AG04449 (cell line): ENCODE measurements around the gene PHGDH.

ENCODE experiments used
- CTCF ChIA-PET: fragments of 350-600 bp; formaldehyde crosslinking; extraction: SDS; loops from one replicate; lab custom pipeline; 2021; ENCODE audit warnings: antibody characterized with exemption; lab: Yijun Ruan, JAX
- POLR2A ChIA-PET: fragments of 400-600, 350-600 bp; formaldehyde crosslinking; extraction: SDS; loops from one replicate; lab custom pipeline; 2020; ENCODE audit warnings: antibody characterized with exemption, inconsistent platforms; lab: Yijun Ruan, JAX
- DNase-seq: peaks from one replicate; pipeline ENCODE4 v3.0.0-alpha.2; 2010; ENCODE audit warnings: low read depth, low spot score
- H3K4me3 ChIP-seq: 2 replicates; pipeline ENCODE4 v1.5.1; 2011; ENCODE audit warnings: low read depth, mild to moderate bottlenecking, control low read depth, low read length
- TF ChIP-seq, protein P1 (sequence below): IDR thresholded peaks from one replicate; pipeline ENCODE4 v1.5.1; 2011; ENCODE audit warnings: mild to moderate bottlenecking, moderate library complexity, low read length, control low read depth, inconsistent platforms; ENCODE audit not compliant: insufficient read depth; ENCODE audit errors: missing control alignments

The PHGDH gene

DNA sequence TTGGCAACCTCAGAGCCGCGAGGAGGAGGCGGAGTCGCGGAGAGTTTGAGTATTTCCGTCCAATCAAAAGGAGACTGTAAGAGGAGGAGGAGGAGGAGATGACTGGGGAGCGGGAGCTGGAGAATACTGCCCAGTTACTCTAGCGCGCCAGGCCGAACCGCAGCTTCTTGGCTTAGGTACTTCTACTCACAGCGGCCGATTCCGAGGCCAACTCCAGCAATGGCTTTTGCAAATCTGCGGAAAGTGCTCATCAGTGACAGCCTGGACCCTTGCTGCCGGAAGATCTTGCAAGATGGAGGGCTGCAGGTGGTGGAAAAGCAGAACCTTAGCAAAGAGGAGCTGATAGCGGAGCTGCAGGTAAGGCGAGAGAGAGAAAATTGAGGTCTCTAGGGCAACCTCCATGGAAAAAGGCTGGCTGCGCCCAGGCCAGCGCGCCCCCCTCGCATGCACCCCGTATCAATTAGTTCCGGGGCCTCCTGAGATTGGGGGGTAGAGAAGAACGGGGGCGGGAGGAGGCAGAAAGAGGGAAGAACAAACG is at the start of gene PHGDH:
TSS of gene PHGDH (plus strand) at position 131 of the 538 bp plus-strand sequence. CDS start at position 220, 89 bp downstream.
- TF ChIP-seq, protein P1, sequence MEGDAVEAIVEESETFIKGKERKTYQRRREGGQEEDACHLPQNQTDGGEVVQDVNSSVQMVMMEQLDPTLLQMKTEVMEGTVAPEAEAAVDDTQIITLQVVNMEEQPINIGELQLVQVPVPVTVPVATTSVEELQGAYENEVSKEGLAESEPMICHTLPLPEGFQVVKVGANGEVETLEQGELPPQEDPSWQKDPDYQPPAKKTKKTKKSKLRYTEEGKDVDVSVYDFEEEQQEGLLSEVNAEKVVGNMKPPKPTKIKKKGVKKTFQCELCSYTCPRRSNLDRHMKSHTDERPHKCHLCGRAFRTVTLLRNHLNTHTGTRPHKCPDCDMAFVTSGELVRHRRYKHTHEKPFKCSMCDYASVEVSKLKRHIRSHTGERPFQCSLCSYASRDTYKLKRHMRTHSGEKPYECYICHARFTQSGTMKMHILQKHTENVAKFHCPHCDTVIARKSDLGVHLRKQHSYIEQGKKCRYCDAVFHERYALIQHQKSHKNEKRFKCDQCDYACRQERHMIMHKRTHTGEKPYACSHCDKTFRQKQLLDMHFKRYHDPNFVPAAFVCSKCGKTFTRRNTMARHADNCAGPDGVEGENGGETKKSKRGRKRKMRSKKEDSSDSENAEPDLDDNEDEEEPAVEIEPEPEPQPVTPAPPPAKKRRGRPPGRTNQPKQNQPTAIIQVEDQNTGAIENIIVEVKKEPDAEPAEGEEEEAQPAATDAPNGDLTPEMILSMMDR = no peak
- ChIA-PET CTCF (interaction anchor here (0.6 to 2.2 kb wide), 3 partner anchors 35 to 63 kb away, joined by 3 to 10 read pairs (median 4); partner anchors contain the start of gene ZNF697), POLR2A (interaction anchor here (0.8 to 1.5 kb wide), 7 partner anchors 12 to 64 kb away, joined by 3 to 8 read pairs (median 3); partner anchors contain the start of gene ZNF697)
- DNase-seq = peak; percentile 52
- H3K4me3 ChIP-seq = peak within 1 kb of the TSS; percentile 92

DNA sequence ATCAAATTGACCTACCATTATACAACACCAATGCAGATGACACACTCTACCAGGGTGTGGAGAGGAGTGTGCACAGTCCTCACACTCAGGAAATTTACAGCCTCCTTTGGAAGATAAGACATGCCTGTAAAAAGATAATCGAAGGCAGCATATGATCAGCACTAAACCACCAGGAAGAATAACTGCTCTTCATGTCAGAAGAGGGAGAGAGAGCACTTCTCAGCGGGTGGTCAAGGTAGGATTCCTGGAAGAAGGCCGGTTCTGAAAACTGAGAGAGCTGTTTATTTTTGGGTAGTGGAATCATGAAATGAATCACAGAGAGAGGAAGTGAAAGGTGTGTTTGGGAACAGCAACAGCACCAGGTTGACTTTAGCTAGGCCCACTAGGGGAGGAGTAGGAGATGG is 49.7 kb upstream of the PHGDH start:
- TF ChIP-seq, protein P1 = no peak
- DNase-seq = no peak
- no peak overlapping the region for H3K4me3 ChIP-seq
- ChIA-PET CTCF (interaction anchor here (0.8 to 40.8 kb wide), 6 partner anchors 8 to 66 kb away, joined by 3 to 1203 read pairs (median 32); partner anchors contain the start of gene ZNF697), POLR2A (interaction anchor here (0.7 kb wide), 1 partner anchor 49 kb away, joined by 3 read pairs; the partner anchor contains the start of gene PHGDH)

DNA sequence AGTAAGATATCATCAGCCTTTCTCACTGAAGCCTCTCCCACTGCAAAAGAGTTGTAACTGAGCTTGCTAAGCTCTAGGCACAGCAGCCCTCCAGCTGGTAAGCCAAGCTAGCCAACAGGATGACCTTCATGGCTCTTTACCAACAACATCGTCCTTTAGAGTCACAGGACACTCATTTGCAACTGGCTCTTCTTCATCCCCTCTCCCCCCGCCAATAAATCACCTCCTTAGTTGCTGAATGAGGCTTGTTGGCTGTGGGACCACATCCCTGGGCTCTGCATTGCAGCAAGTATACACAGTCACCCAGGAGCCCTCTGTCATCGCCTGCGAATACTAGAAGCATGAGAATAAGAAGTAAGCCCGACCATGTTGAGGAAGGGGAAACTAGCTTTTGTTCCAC is 47.7 kb upstream of the PHGDH start:
- TF ChIP-seq, protein P1 = no peak
- ChIA-PET CTCF (interaction anchor here (1.0 to 40.8 kb wide), 4 partner anchors 9 to 41 kb away, joined by 4 to 1203 read pairs (median 154); no protein-coding TSS in a partner anchor), POLR2A (no interaction called here)
- no peak for DNase-seq
- no peak overlapping the region for H3K4me3 ChIP-seq

DNA sequence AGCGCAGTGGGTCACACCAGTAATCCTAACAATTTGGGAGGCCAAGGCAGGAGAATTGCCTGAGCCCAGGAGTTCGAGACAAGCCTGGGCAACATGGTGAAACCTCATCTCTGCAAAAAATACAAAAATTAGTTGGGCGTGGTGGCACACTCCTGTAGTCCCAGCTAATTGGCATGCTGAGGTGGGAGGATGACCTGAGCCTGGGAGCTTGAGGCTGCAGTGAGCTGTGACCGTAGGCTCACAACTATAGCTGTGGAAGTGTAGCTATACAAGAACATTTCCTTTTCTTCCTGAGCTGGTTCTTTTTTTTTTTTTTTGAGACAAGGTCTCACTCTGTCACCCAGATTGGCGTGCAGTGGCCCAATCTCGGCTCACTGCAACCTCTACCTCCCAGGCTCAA is 44.6 kb upstream of the PHGDH start:
- TF ChIP-seq, protein P1 = no peak
- CTCF ChIA-PET = interaction anchor here (0.7 to 40.8 kb wide), 4 partner anchors 9 to 44 kb away, joined by 3 to 1203 read pairs (median 152); partner anchors contain the start of gene ZNF697
- no peak for DNase-seq
- H3K4me3 ChIP-seq = no peak overlapping the region
- POLR2A ChIA-PET = no interaction called here

DNA sequence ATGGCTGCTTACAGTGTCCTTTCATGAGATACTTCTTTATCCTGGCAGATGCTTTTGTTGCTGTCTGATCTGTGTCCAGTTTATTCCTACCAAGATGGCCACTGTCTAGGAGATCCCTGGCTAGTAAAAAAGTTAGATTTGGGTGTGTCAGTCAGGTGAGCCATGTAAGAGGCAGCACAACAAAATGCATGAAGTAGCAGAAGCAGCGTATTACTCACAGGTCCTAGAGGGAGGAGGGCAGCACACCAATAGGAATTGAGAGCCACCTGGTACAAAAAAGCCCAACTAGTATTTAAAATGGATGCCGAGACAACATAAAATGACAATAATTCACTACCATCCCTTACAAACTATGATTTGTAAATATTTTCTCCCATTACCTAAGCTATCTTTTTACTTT is 40.8 kb upstream of the PHGDH start:
- TF ChIP-seq, protein P1 = no peak
- POLR2A ChIA-PET = no interaction called here
- H3K4me3 ChIP-seq = no peak overlapping the region
- DNase-seq = no peak
- CTCF ChIA-PET = interaction anchor here (10.5 to 40.8 kb wide), 2 partner anchors 14 to 48 kb away, joined by 298 to 1203 read pairs; partner anchors contain the start of gene ZNF697
